Smooth muscle cell (in vitro differentiated cells): ENCODE results near the gene SNX6. TPM values are rescaled to one million over a fixed set of nuclear protein-coding genes. Genes with fewer than 3 reads are reported as not detected.
"Not testable (repeated sequence)": the region's sequence is repeated elsewhere in the genome, so short reads cannot be mapped to it uniquely, and the experiment has no call there.

ENCODE experiments used
- DNase-seq: peaks from one replicate; lab custom pipeline; 2025; ENCODE audit not compliant: unreplicated experiment; lab: John Stamatoyannopoulos, UW
- H2AFZ ChIP-seq: fragments of 200-600 bp; sonication (generic); 2 replicates; pipeline ENCODE4 v1.6.0; 2016; ENCODE audit warnings: antibody characterized with exemption, low read depth, mild to moderate bottlenecking
- H3F3A ChIP-seq: fragments of 200-600 bp; sonication (generic); 2 replicates; pipeline ENCODE4 v1.6.0; 2017; ENCODE audit warnings: antibody characterized with exemption, low read depth
- H3K27ac ChIP-seq: fragments of 200-600 bp; sonication (generic); 2 replicates; pipeline ENCODE4 v1.5.1; 2016; ENCODE audit warnings: low read depth, mild to moderate bottlenecking
- H3K27me3 ChIP-seq: fragments of 200-600 bp; sonication (generic); 2 replicates; pipeline ENCODE4 v1.6.1; 2016; ENCODE audit warnings: low read depth, mild to moderate bottlenecking
- H3K36me3 ChIP-seq: fragments of 200-600 bp; sonication (generic); 2 replicates; pipeline ENCODE4 v1.5.1; 2016; ENCODE audit warnings: low read depth
- H3K4me1 ChIP-seq: fragments of 200-600 bp; sonication (generic); 2 replicates; pipeline ENCODE4 v1.5.1; 2016; ENCODE audit warnings: low read depth
- H3K4me2 ChIP-seq: fragments of 200-600 bp; sonication (generic); 2 replicates; pipeline ENCODE4 v1.6.0; 2016; ENCODE audit warnings: mild to moderate bottlenecking
- H3K4me3 ChIP-seq: fragments of 200-600 bp; sonication (generic); 2 replicates; pipeline ENCODE4 v1.5.1; 2016; ENCODE audit warnings: mild to moderate bottlenecking
- H3K79me2 ChIP-seq: fragments of 200-600 bp; sonication (generic); 2 replicates; pipeline ENCODE4 v1.6.0; 2016; ENCODE audit warnings: low read depth, mild to moderate bottlenecking
- H3K9ac ChIP-seq: fragments of 200-600 bp; sonication (generic); 2 replicates; pipeline ENCODE4 v1.6.0; 2016; ENCODE audit warnings: low read depth
- H3K9me3 ChIP-seq: fragments of 200-600 bp; sonication (generic); replicated peaks from 2 replicates; pipeline ENCODE4 v1.5.1; 2016; ENCODE audit warnings: low read depth
- H4K20me1 ChIP-seq: fragments of 200-600 bp; sonication (generic); 2 replicates; pipeline ENCODE4 v1.6.0; 2016; ENCODE audit warnings: low read depth
- WGBS: methylation state at CpG from one replicate; pipeline ENCODE4 v1.1.7; 2016; ENCODE audit warnings: low lambda C conversion rate; 5-methylcytosine and 5-hydroxymethylcytosine counted together
- polyA plus RNA-seq: library from polyadenylated mRNA; unstranded; fragments of >200 nt; fragmentation: Nextera tagmentation; extraction: Ambion mirVana; gene quantifications from 2 replicates; pipeline ENCODE4 v1.2.1, GENCODE V29; 2016
- total RNA-seq: library from RNA; depleted of rRNA; stranded (reverse); fragments of >200 nt; gene quantifications from 2 replicates; pipeline ENCODE4 v1.2.3, GENCODE V29; 2014
- TF ChIP-seq, protein P1 (sequence below): fragments of 200-600 bp; sonication (generic); IDR thresholded peaks from 2 replicates; pipeline ENCODE4 v1.5.1; 2017; ENCODE audit warnings: borderline replicate concordance, mild to moderate bottlenecking, antibody characterized with exemption; ENCODE audit not compliant: insufficient read depth, poor library complexity, severe bottlenecking

Gene SNX6
- total and polyA plus RNA-seq, 2 experiments from 2014 or later, result 55.7 to 192 TPM

DNA sequence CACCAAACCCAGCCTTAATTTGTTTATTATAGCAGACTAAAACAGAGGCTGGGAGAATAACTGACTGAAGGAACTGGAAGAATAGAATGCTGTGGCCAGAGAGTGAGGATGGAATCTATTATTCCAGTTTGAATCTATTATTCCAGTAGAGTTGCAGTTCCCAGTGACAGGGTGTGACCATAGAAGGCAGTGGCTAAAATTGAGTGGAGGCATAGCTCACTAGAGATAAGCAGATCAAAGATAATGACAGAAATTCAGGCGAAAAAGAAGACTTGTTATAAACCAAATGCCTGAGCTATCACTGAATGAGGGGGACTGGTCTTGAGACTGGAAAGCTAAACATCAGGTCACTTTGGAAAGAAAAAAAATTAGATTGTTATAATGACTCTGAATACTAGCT lies 26.0 kb upstream of the SNX6 start:
- Histone ChIP-seq H3K4me1 (no peaks in the 10 kb centered on the region), H3K9me3 (no peaks in the 10 kb centered on the region), H3F3A (peaks cover 4% of the 10 kb centered on the region), H3K36me3 (no peaks in the 10 kb centered on the region), H4K20me1 (no peaks in the 10 kb centered on the region), H3K79me2 (no peaks in the 10 kb centered on the region), H2AFZ (no peak overlapping the region), H3K27ac (no peak overlapping the region), H3K9ac (no peak overlapping the region), H3K27me3 (no peaks in the 10 kb centered on the region), H3K4me2 (no peak overlapping the region), H3K4me3 (no peak overlapping the region)
- DNase-seq, result no peak
- WGBS, result 67% methylated on average over 1 of the region's 1 CpG
- TF ChIP-seq, protein P1, sequence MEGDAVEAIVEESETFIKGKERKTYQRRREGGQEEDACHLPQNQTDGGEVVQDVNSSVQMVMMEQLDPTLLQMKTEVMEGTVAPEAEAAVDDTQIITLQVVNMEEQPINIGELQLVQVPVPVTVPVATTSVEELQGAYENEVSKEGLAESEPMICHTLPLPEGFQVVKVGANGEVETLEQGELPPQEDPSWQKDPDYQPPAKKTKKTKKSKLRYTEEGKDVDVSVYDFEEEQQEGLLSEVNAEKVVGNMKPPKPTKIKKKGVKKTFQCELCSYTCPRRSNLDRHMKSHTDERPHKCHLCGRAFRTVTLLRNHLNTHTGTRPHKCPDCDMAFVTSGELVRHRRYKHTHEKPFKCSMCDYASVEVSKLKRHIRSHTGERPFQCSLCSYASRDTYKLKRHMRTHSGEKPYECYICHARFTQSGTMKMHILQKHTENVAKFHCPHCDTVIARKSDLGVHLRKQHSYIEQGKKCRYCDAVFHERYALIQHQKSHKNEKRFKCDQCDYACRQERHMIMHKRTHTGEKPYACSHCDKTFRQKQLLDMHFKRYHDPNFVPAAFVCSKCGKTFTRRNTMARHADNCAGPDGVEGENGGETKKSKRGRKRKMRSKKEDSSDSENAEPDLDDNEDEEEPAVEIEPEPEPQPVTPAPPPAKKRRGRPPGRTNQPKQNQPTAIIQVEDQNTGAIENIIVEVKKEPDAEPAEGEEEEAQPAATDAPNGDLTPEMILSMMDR, result no peak

- not testable (repeated sequence) for H3K4me1 ChIP-seq, H3K4me2 ChIP-seq, H3K4me3 ChIP-seq, H3K36me3 ChIP-seq, H3K27ac ChIP-seq, H3K9ac ChIP-seq, H4K20me1 ChIP-seq, H3K27me3 ChIP-seq, H2AFZ ChIP-seq, H3K79me2 ChIP-seq, H3K9me3 ChIP-seq, DNase-seq
- peaks cover 12% of the 10 kb centered on the region for H3F3A ChIP-seq
- WGBS, result 93% methylated on average over 2 of the region's 2 CpGs
Observed at GRCh38 chr14:34653073-34653472, 23.1 kb upstream of the SNX6 start.

DNA sequence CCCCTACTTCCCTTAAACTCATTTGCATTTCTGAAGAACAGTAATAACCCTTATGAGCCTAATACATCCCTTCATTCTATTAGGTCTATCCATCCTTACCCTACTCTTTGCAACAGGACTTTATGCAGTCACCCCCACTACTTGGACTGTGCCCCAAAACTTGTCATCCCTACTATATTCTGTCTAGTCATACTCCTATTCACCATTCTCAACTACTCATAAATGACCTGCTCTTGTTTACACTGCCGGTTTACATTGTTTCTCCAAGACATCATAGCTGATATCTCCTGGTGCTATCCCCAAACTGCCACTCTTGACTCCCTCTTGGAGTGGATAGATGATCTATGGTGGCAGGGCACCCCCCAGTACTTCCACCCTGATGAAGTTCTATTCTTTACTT lies 22.4 kb upstream of the SNX6 start:
- not testable (repeated sequence) for H3K79me2 ChIP-seq, H3K27me3 ChIP-seq, H3K4me2 ChIP-seq, H3K9ac ChIP-seq, H3K4me1 ChIP-seq, DNase-seq, H4K20me1 ChIP-seq, H3K27ac ChIP-seq, H2AFZ ChIP-seq, H3K36me3 ChIP-seq, H3K4me3 ChIP-seq, H3K9me3 ChIP-seq
- peaks cover 12% of the 10 kb centered on the region for H3F3A ChIP-seq
- 78% methylated on average over 1 of the region's 1 CpG for WGBS

- peaks cover 12% of the 10 kb centered on the region for H3F3A ChIP-seq
- H3K27me3 ChIP-seq, result no peaks in the 10 kb centered on the region
- peak overlapping the region; percentile 95 for H3K27ac ChIP-seq
- no peaks in the 10 kb centered on the region for H3K4me1 ChIP-seq
- peak overlapping the region; percentile 40 for H2AFZ ChIP-seq
- H3K4me3 ChIP-seq, result no peak overlapping the region
- H4K20me1 ChIP-seq, result no peaks in the 10 kb centered on the region
- peak overlapping the region; percentile 48 for H3K4me2 ChIP-seq
- H3K36me3 ChIP-seq, result no peaks in the 10 kb centered on the region
- DNase-seq, result no peak
- no peaks in the 10 kb centered on the region for H3K79me2 ChIP-seq
- H3K9ac ChIP-seq, result peak overlapping the region; percentile 59
- 15% methylated on average over 4 of the region's 4 CpGs for WGBS
- TF ChIP-seq, protein P1, result no peak
- H3K9me3 ChIP-seq, result no peaks in the 10 kb centered on the region
Observed at GRCh38 chr14:34650786-34651584, 21.0 kb upstream of the SNX6 start.

DNA sequence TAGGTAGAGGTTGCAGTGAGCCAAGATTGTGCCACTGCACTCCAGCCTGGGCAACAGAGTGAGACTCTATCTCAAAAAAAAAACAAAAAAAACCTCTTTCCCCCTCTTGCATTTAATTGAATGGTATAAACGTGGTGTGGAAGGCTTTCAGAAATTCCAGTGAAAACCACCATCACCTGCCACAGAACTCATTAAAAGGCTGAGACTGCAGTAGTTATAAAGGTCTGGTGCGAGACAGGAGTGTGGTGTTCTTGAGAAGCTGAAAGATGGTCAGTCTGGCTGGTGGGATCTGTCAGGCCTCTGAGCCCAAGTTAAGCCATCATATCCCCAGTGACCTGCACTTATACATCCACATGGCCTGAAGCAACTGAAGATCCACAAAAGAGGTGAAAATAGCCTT lies 20.1 kb upstream of the SNX6 start:
- Histone ChIP-seq H3K9ac (peak overlapping the region; percentile 59), H3K4me2 (peak overlapping the region; percentile 48), H3K27ac (peak overlapping the region; percentile 95), H3F3A (peaks cover 12% of the 10 kb centered on the region)
- 60% methylated on average over 2 of the region's 2 CpGs for WGBS
- not testable (repeated sequence) for H3K36me3 ChIP-seq, H2AFZ ChIP-seq, H4K20me1 ChIP-seq, DNase-seq, H3K79me2 ChIP-seq, H3K27me3 ChIP-seq, H3K4me1 ChIP-seq, H3K4me3 ChIP-seq, H3K9me3 ChIP-seq
